ENCODE results near the gene NPRL2.

- no peak for TF ChIP-seq CTCF (IDR thresholded peaks at IDR 0.05)
- TF ChIP-seq ZFX (IDR thresholded peaks at IDR 0.05; ENCODE audit: borderline replicate concordance) = no peak
These were observed 23.4 kb downstream of the NPRL2 start for GRCh38 chr3:50327129-50327528.

All from 22Rv1 (cell line).